CD4-positive, alpha-beta T cell treated with Interleukin-17A for 1 hour (primary cell): Measurements from ENCODE around the gene RENBP.

Experiments used
- DNase-seq: peaks from one replicate; pipeline ENCODE4 v3.0.0-alpha.2; 2020

RENBP gene

GRCh38 chrX:153970357-153971123 is 26.1 kb upstream of the RENBP start:
- DNase-seq, result peak; percentile 56

GRCh38 chrX:153969904-153970356 is 25.5 kb upstream of the RENBP start:
- no peak for DNase-seq

GRCh38 chrX:153969125-153969903 is 24.9 kb upstream of the RENBP start:
- DNase-seq, result no peak

- no peak for DNase-seq
These were observed 24.3 kb upstream of the RENBP start for GRCh38 chrX:153968754-153969124.

- DNase-seq, result no peak
These were observed 23.8 kb upstream of the RENBP start for GRCh38 chrX:153968255-153968654.

GRCh38 chrX:153967536-153968224 is 23.2 kb upstream of the RENBP start:
- DNase-seq, result peak; percentile 55

- peak; percentile 43 for DNase-seq
These were observed 22.5 kb upstream of the RENBP start for GRCh38 chrX:153966841-153967535.

GRCh38 chrX:153966283-153966688 is 21.8 kb upstream of the RENBP start:
- DNase-seq, result no peak

GRCh38 chrX:153965406-153965805 is 21.0 kb upstream of the RENBP start:
- no peak for DNase-seq

- DNase-seq, result no peak
These were observed 19.7 kb upstream of the RENBP start for GRCh38 chrX:153964105-153964504.

- DNase-seq, result no peak
These were observed 19.1 kb upstream of the RENBP start for GRCh38 chrX:153963546-153963945.

- no peak for DNase-seq
These were observed 16.8 kb upstream of the RENBP start for GRCh38 chrX:153961292-153961691.

GRCh38 chrX:153960786-153961185 is 16.3 kb upstream of the RENBP start:
- DNase-seq, result no peak

GRCh38 chrX:153960077-153960476 is 15.6 kb upstream of the RENBP start:
- no peak for DNase-seq

- no peak for DNase-seq
These were observed 15.2 kb upstream of the RENBP start for GRCh38 chrX:153959649-153960048.

GRCh38 chrX:153958605-153959004 is 14.2 kb upstream of the RENBP start:
- no peak for DNase-seq

GRCh38 chrX:153957224-153957623 is 12.8 kb upstream of the RENBP start:
- DNase-seq, result no peak

GRCh38 chrX:153956044-153956907 is 11.8 kb upstream of the RENBP start:
- DNase-seq, result no peak

- DNase-seq, result no peak
These were observed 10.8 kb upstream of the RENBP start for GRCh38 chrX:153955228-153955732.

GRCh38 chrX:153954558-153955227 is 10.2 kb upstream of the RENBP start:
- DNase-seq, result no peak

- DNase-seq, result no peak
These were observed 9.6 kb upstream of the RENBP start for GRCh38 chrX:153953892-153954557.
